Thyroid gland (tissue), 4 donors: ENCODE data around the gene UNC119.

Experiments used
- CTCF ChIP-seq, 6 experiments: fragments of 200-600 bp in 3 of 6; fragments of 450-650 bp in 3 of 6; sonication (generic) in 3 of 6; IDR thresholded peaks; one replicate each; pipeline ENCODE4 v1.5.1; 2016 to 2019; ENCODE audit warnings: antibody characterized with exemption in 6 of 6, mild to moderate bottlenecking in 2 of 6, inconsistent platforms in 1 of 6, moderate library complexity in 1 of 6
- POLR2A ChIP-seq, 2 donors: fragments of 450-650 bp; IDR thresholded peaks; one replicate each; pipeline ENCODE4 v1.6.1; 2017; ENCODE audit warnings: antibody characterized with exemption in 2 of 2, mild to moderate bottlenecking in 2 of 2, moderate library complexity in 1 of 2

DNA sequence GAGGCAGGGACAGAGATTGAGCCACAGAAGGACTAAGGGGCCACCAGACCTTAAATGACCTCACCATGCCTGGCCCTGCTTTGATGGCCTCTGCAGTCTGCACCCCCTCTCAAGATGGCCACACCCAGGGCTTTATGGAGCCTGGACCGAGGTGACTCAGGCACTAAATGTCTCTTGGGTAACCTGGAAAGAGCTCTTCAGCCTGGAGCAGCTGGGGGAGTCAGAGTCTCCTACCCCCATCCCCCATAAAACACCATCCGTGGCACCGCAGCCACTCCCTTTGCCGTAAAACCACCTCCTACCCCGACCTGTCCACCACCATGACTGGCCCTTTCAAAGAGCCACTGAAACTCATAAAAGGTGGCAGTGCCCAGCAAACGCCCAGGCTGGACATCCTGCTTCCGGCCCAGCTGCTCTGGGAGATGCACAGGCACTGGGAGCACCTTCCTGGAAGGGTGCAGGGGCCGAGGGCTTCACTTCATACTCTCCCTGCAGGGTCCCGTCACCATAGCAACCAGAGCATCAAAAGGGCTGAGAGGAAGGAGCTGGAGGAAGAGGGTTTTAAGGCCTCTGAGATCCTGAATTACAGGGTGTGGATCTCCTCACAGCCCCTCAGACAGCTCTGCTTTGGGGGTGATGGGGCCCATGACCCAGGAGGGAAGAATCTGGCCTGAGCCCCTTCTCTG lies 24.0 kb downstream of the UNC119 start:
- TF ChIP-seq CTCF (IDR thresholded peaks at IDR 0.05) (no peak), POLR2A (IDR thresholded peaks at IDR 0.05) (no peak)
